Body of pancreas (tissue), 4 donors: Measurements from ENCODE around the gene CDK17. TPM values are rescaled to one million over a fixed set of nuclear protein-coding genes. Genes with fewer than 3 reads are reported as not detected.
"Not testable (repeated sequence)": the region's sequence is repeated elsewhere in the genome, so short reads cannot be mapped to it uniquely, and the experiment has no call there.

Source experiments
- ATAC-seq: fragments of 150-250 bp; one replicate; pipeline ENCODE4 v1.9.1; 2016
- DNase-seq, 4 donors: peaks; one replicate each; pipeline ENCODE4 v3.0.0-alpha.2; 2019
- H3K27ac ChIP-seq, 4 donors: fragments of 200-600 bp; sonication (generic); 1 replicate in 3 of 4; 2 replicates in 1 of 4; pipeline versions ENCODE4 v1.5.1 to v1.6.1; 2016 to 2019; ENCODE audit warnings: mild to moderate bottlenecking in 1 of 4, mixed read lengths in 1 of 4, moderate library complexity in 1 of 4
- H3K27me3 ChIP-seq, 2 donors: fragments of 200-600 bp; sonication (generic); one replicate each; pipeline ENCODE4 v1.6.0; 2016; ENCODE audit warnings: mild to moderate bottlenecking in 1 of 2
- H3K36me3 ChIP-seq, 2 donors: fragments of 200-600 bp; sonication (generic); replicated peaks in 1 of 2; 2 replicates each; pipeline ENCODE4 v1.5.1; 2016; ENCODE audit warnings: low read depth in 2 of 2; ENCODE audit not compliant: insufficient read depth in 1 of 2
- H3K4me1 ChIP-seq: fragments of 200-600 bp; sonication (generic); one replicate; pipeline ENCODE4 v1.6.0; 2016
- H3K4me3 ChIP-seq, 2 donors: fragments of 200-600 bp; sonication (generic); 1 replicate in 1 of 2; 2 replicates in 1 of 2; pipeline ENCODE4 v1.5.1; 2016 to 2019
- H3K9me3 ChIP-seq, 3 donors: fragments of 200-600 bp; sonication (generic); 1 replicate in 2 of 3; 2 replicates in 1 of 3; pipeline ENCODE4 v1.5.1; 2016
- POLR2A ChIP-seq, 3 donors: fragments of 450-650 bp; IDR thresholded peaks; one replicate each; pipeline ENCODE4 v1.6.1; 2016; ENCODE audit warnings: antibody characterized with exemption in 3 of 3, mild to moderate bottlenecking in 2 of 3
- WGBS, 2 donors: methylation state at CpG; one replicate each; pipeline ENCODE4 v1.1.5; 2017; 5-methylcytosine and 5-hydroxymethylcytosine counted together
- intact Hi-C: fragments of 100-400 bp; cut with DNase I; formaldehyde crosslinking; loops from one replicate; pipeline ENCODE4 v1.15.1; 2023
- total RNA-seq, 2 donors: library from RNA; depleted of rRNA; stranded (reverse); fragments of >200 nt; gene quantifications; one replicate each; pipeline ENCODE4 v1.1.0, GENCODE V29; 2016
- TF ChIP-seq, protein P1 (sequence below), 7 experiments: fragments of 450-650 bp in 4 of 7; fragments of 200-600 bp in 3 of 7; sonication (generic) in 3 of 7; IDR thresholded peaks; one replicate each; pipeline ENCODE4 v1.5.1; 2016 to 2019; ENCODE audit warnings: antibody characterized with exemption in 7 of 7

Gene CDK17
- total RNA-seq, 2 donors from 2014 or later = 17.5 to 29.8 TPM

DNA sequence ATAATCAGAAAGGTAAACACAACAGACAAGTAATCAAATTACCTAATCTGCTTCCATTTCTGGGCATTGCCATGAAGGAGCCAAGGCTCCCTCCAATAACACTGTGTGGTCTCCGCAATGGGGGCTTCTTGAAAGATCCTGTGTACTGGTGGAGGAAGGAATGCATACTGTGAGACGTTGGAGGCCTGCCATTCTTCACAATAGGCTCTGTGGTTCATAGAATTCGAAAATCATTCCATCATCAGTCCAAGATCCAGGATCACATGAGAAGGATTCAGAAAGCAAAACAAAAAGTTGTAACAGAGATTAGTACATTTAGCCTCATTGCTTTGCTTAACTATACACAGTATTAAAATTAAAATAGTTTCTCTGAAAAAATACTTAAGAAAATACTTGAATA, 76.3 kb downstream of the CDK17 start:
- WGBS, 2 donors = 82 to 83% methylated on average over 3 of the region's 3 CpGs
- Histone ChIP-seq H3K4me1 (no peaks in the 10 kb centered on the region), H3K36me3 (no peaks in the 10 kb centered on the region), H3K27me3 (no peaks in the 10 kb centered on the region), H3K27ac (no peak overlapping the region), H3K9me3 (no peaks in the 10 kb centered on the region), H3K4me3 (no peak overlapping the region)
- TF ChIP-seq, protein P1, sequence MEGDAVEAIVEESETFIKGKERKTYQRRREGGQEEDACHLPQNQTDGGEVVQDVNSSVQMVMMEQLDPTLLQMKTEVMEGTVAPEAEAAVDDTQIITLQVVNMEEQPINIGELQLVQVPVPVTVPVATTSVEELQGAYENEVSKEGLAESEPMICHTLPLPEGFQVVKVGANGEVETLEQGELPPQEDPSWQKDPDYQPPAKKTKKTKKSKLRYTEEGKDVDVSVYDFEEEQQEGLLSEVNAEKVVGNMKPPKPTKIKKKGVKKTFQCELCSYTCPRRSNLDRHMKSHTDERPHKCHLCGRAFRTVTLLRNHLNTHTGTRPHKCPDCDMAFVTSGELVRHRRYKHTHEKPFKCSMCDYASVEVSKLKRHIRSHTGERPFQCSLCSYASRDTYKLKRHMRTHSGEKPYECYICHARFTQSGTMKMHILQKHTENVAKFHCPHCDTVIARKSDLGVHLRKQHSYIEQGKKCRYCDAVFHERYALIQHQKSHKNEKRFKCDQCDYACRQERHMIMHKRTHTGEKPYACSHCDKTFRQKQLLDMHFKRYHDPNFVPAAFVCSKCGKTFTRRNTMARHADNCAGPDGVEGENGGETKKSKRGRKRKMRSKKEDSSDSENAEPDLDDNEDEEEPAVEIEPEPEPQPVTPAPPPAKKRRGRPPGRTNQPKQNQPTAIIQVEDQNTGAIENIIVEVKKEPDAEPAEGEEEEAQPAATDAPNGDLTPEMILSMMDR (IDR thresholded peaks at IDR 0.05) = no peak
- TF ChIP-seq POLR2A (IDR thresholded peaks at IDR 0.05) = no peak
- intact Hi-C loops = no loop called here
- ATAC-seq (no peak), DNase-seq (no peak)

DNA sequence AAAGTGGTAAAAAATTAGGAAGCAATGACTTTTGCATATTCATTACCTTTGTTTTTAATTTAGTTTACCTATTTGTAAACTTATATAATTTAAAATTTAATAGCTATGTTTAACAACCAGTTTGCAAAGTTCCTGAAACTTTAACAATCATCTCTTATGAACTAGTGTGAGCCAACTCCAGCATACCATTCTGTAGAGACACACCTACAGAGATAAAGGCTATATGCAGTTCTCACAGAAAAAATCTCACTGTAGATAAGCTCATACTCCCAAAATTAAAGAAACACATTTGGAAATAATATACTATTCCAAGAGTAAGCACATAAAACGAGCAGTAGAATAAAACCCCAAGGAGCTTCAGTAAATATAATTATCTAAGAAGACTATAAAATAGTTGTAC, 77.5 kb downstream of the CDK17 start:
- Histone ChIP-seq H3K9me3 (no peaks in the 10 kb centered on the region), H3K27me3 (no peaks in the 10 kb centered on the region), H3K27ac (no peak overlapping the region), H3K36me3 (no peaks in the 10 kb centered on the region), H3K4me3 (no peak overlapping the region), H3K4me1 (no peaks in the 10 kb centered on the region)
- 90 to 100% methylated on average over 1 of the region's 1 CpG for WGBS, 2 donors
- no peak for DNase-seq
- intact Hi-C loops = no loop called here
- no peak for ATAC-seq
- TF ChIP-seq POLR2A (IDR thresholded peaks at IDR 0.05) = no peak
- TF ChIP-seq, protein P1 (IDR thresholded peaks at IDR 0.05) = no peak

DNA sequence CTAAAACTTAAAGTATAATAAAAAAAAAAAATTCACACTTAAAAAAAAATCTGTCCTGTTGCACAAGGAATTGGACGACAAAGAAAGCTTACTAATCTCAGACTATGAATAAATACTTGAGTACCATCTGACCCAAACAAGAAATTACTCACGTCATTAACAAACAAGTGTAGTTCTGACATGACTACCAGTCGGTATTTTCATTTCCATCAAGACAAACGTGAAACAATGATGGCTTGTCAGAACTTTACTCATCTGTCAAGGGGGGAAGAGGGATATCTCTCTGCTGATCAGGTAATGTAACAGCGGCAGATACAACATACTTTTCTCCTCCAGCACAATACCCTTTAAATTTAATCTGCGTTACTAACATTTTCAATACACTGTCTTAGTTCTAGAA, 78.3 kb downstream of the CDK17 start:
- Histone ChIP-seq H3K4me1 (no peaks in the 10 kb centered on the region), H3K4me3 (no peak overlapping the region), H3K36me3 (no peaks in the 10 kb centered on the region), H3K27me3 (no peaks in the 10 kb centered on the region), H3K27ac (no peak overlapping the region), H3K9me3 (no peaks in the 10 kb centered on the region)
- intact Hi-C loops = no loop called here
- DNase-seq = no peak
- 82 to 84% methylated on average over 6 of the region's 6 CpGs for WGBS, 2 donors
- no peak for ATAC-seq
- TF ChIP-seq, protein P1 (IDR thresholded peaks at IDR 0.05) = no peak
- TF ChIP-seq POLR2A (IDR thresholded peaks at IDR 0.05) = no peak

DNA sequence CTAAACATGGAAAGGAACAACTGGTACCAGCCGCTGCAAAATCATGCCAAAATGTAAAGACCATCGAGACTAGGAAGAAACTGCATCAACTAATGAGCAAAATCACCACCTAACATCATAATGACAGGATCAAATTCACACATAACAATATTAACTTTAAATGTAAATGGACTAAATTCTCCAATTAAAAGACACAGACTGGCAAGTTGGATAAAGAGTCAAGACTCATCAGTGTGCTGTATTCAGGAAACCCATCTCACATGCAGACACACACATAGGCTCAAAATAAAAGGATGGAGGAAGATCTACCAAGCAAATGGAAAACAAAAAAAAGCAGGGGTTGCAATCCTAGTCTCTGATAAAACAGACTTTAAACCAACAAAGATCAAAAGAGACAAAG, 82.4 kb downstream of the CDK17 start:
- ATAC-seq, intact Hi-C loops: not testable (repeated sequence)
- WGBS, 2 donors = 93 to 100% methylated on average over 2 of the region's 2 CpGs

DNA sequence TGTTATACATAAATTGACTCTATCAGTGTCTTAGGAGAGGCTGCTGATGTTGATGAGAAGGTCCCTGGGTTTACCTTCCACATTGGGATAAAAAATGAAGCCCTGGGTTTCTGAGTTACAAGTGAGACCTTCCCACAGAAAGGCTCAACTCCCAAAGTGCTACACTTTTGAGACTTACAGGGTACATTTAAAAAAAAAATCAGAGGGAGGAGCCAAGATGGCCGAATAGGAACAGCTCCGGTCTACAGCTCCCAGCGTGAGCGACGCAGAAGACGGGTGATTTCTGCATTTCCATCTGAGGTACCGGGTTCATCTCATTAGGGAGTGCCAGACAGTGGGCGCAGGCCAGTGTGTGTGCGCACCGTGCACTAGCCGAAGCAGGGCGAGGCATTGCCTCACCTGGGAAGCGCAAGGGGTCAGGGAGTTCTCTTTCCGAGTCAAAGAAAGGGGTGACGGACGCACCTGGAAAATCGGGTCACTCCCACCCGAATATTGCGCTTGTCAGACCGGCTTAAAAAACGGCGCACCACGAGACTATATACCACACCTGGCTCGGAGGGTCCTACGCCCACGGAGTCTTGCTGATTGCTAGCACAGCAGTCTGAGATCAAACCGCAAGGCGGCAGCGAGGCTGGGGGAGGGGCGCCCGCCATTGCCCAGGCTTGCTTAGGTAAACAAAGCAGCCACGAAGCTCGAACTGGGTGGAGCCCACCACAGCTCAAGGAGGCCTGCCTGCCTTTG, 84.3 kb downstream of the CDK17 start:
- H3K4me1 ChIP-seq, ATAC-seq, H3K9me3 ChIP-seq, intact Hi-C loops, H3K27me3 ChIP-seq, DNase-seq, H3K36me3 ChIP-seq, H3K4me3 ChIP-seq: not testable (repeated sequence)
- TF ChIP-seq POLR2A (IDR thresholded peaks at IDR 0.05) = peak in 1 of 3 donors; percentile 17
- peak overlapping the region in 2 of 4 donors; percentile 28 to 30 for H3K27ac ChIP-seq
- WGBS, 2 donors = 66 to 82% methylated on average over 20 to 25 of the region's 33 CpGs

More for the DNA sequence above, 82.4 kb downstream of the CDK17 start:
- H3K9me3 ChIP-seq, H3K4me1 ChIP-seq, DNase-seq, H3K27ac ChIP-seq, H3K27me3 ChIP-seq, H3K36me3 ChIP-seq, H3K4me3 ChIP-seq: not testable (repeated sequence)

DNA sequence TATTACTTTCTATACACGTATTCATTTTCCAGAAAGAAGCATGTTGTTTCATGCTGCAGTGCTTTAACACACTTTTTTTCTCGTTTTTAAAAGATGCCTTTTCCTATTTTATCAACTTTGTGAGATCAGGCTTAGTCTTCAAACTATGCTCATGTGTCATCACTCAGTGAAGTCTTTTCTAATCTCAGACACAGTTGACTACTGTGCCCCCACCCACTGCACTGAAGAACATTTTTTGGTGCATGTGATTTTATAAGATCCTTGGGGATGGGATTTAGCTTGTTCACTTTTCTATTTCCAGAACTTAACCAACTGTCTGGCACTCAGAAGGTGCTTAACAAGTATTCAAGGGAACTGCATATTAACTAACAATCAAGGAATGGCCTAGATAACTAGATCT, 85.5 kb downstream of the CDK17 start:
- no peak overlapping the region for H3K27ac ChIP-seq
- intact Hi-C loops = no loop called here
- no peak overlapping the region for H3K4me3 ChIP-seq
- ATAC-seq (no peak), DNase-seq (no peak)
- H3K27me3 ChIP-seq = no peaks in the 10 kb centered on the region
- no peaks in the 10 kb centered on the region for H3K36me3 ChIP-seq
- no peaks in the 10 kb centered on the region for H3K9me3 ChIP-seq
- WGBS, 2 donors = 80 to 84% methylated on average over 2 of the region's 2 CpGs
- TF ChIP-seq POLR2A (IDR thresholded peaks at IDR 0.05) = no peak
- TF ChIP-seq, protein P1 (IDR thresholded peaks at IDR 0.05) = no peak
- peaks cover 6% of the 10 kb centered on the region for H3K4me1 ChIP-seq
